SKM-1 (cell line): ENCODE measurements around the gene MAZ.
A peak's percentile ranks its signal among the peaks of the same experiment; 100 is the strongest.
"Not testable (repeated sequence)": the region's sequence is repeated elsewhere in the genome, so short reads cannot be mapped to it uniquely, and the experiment has no call there.

Experiments
- DNase-seq: peaks from one replicate; lab custom pipeline; 2025; ENCODE audit not compliant: unreplicated experiment; lab: John Stamatoyannopoulos, UW

The MAZ gene

GRCh38 chr16:29784157-29784556 is 22.2 kb upstream of the MAZ start:
- DNase-seq = no peak

GRCh38 chr16:29784901-29785500 is 21.3 kb upstream of the MAZ start:
- no peak for DNase-seq

GRCh38 chr16:29787155-29787554 is 19.2 kb upstream of the MAZ start:
- DNase-seq = not testable (repeated sequence)

- DNase-seq = no peak
Measured at GRCh38 chr16:29789775-29790182, 16.6 kb upstream of the MAZ start.

- peak; percentile 97 for DNase-seq
Measured at GRCh38 chr16:29790183-29790948, 16.0 kb upstream of the MAZ start, which contains the start of gene KIF22. TSS of gene KIF22 (plus strand) at chr16:29790751. CDS start at chr16:29790760, 9 bp downstream.

GRCh38 chr16:29790949-29791844 is 15.1 kb upstream of the MAZ start:
- no peak for DNase-seq

- DNase-seq = no peak
Measured at GRCh38 chr16:29791845-29792807, 14.2 kb upstream of the MAZ start.

- DNase-seq = not testable (repeated sequence)
Measured at GRCh38 chr16:29793153-29793552, 13.2 kb upstream of the MAZ start.

GRCh38 chr16:29794231-29794710 is 12.1 kb upstream of the MAZ start:
- DNase-seq = no peak

- DNase-seq = no peak
Measured at GRCh38 chr16:29802416-29802935, 3.9 kb upstream of the MAZ start.

- no peak for DNase-seq
Measured at GRCh38 chr16:29804020-29804419, 2.3 kb upstream of the MAZ start.

- DNase-seq = peak; percentile 49
Measured at GRCh38 chr16:29804455-29805231, 1.7 kb upstream of the MAZ start.

- peak; percentile 88 for DNase-seq
Measured at GRCh38 chr16:29805232-29806098, 864 bp upstream of the MAZ start.

GRCh38 chr16:29806641-29807425 is 504 bp downstream of the MAZ start:
- DNase-seq = peak; percentile 27

- DNase-seq = peak; percentile 78
Measured at GRCh38 chr16:29807426-29808218, 1.3 kb downstream of the MAZ start.

- DNase-seq = no peak
Measured at GRCh38 chr16:29808219-29808900, 2.0 kb downstream of the MAZ start.
